GM21447 (cell line): Measurements from ENCODE around the gene DPH7.
"Not testable (repeated sequence)": the region's sequence is repeated elsewhere in the genome, so short reads cannot be mapped to it uniquely, and the experiment has no call there.

Experiments used
- ATAC-seq: cut with Tn5 transposase; IDR thresholded peaks from one replicate; pipeline ENCODE4 v1.9.1; 2021; ENCODE audit not compliant: unreplicated experiment

DPH7 gene

GRCh38 chr9:137581361-137582285 lies 2.9 kb upstream of the DPH7 start:
- ATAC-seq, result no peak

- no peak for ATAC-seq
Measured at GRCh38 chr9:137580954-137581322, 2.2 kb upstream of the DPH7 start.

GRCh38 chr9:137580209-137580953 lies 1.7 kb upstream of the DPH7 start:
- no peak for ATAC-seq

GRCh38 chr9:137579259-137579604 lies 507 bp upstream of the DPH7 start:
- no peak for ATAC-seq

- no peak for ATAC-seq
Measured at GRCh38 chr9:137575716-137576411, 2.9 kb downstream of the DPH7 start.

- no peak for ATAC-seq
Measured at GRCh38 chr9:137575364-137575715, 3.4 kb downstream of the DPH7 start.

GRCh38 chr9:137574192-137574591 lies 4.5 kb downstream of the DPH7 start:
- no peak for ATAC-seq

- no peak for ATAC-seq
Measured at GRCh38 chr9:137570566-137570965, 8.2 kb downstream of the DPH7 start.

- ATAC-seq, result no peak
Measured at GRCh38 chr9:137569609-137570203, 9.0 kb downstream of the DPH7 start.

- not testable (repeated sequence) for ATAC-seq
Measured at GRCh38 chr9:137568445-137568844, 10.3 kb downstream of the DPH7 start.

- no peak for ATAC-seq
Measured at GRCh38 chr9:137564817-137565411, 13.8 kb downstream of the DPH7 start.

GRCh38 chr9:137564134-137564533 lies 14.6 kb downstream of the DPH7 start:
- no peak for ATAC-seq

- no peak for ATAC-seq
Measured at GRCh38 chr9:137558127-137558526, 20.6 kb downstream of the DPH7 start.

- no peak for ATAC-seq
Measured at GRCh38 chr9:137556069-137556838, 22.5 kb downstream of the DPH7 start.

GRCh38 chr9:137555179-137555578 lies 23.5 kb downstream of the DPH7 start:
- ATAC-seq, result no peak

- no peak for ATAC-seq
Measured at GRCh38 chr9:137554349-137554748, 24.4 kb downstream of the DPH7 start.

GRCh38 chr9:137553654-137554053 lies 25.1 kb downstream of the DPH7 start:
- not testable (repeated sequence) for ATAC-seq

- ATAC-seq, result peak; percentile 20
Measured at GRCh38 chr9:137552022-137552768, 26.5 kb downstream of the DPH7 start.

- ATAC-seq, result peak; percentile 72
Measured at GRCh38 chr9:137551264-137552021, 27.3 kb downstream of the DPH7 start, which contains the start of gene MRPL41. TSS of gene MRPL41 (plus strand) at chr9:137551879. CDS start at chr9:137552082, 203 bp downstream.
